GM18868 (cell line): ENCODE data around the gene CYGB.

Experiments
- ATAC-seq: cut with Tn5 transposase; IDR thresholded peaks from one replicate; pipeline ENCODE4 v1.9.1; 2021; ENCODE audit warnings: mild to moderate bottlenecking, moderate library complexity; ENCODE audit not compliant: unreplicated experiment

The CYGB gene

DNA sequence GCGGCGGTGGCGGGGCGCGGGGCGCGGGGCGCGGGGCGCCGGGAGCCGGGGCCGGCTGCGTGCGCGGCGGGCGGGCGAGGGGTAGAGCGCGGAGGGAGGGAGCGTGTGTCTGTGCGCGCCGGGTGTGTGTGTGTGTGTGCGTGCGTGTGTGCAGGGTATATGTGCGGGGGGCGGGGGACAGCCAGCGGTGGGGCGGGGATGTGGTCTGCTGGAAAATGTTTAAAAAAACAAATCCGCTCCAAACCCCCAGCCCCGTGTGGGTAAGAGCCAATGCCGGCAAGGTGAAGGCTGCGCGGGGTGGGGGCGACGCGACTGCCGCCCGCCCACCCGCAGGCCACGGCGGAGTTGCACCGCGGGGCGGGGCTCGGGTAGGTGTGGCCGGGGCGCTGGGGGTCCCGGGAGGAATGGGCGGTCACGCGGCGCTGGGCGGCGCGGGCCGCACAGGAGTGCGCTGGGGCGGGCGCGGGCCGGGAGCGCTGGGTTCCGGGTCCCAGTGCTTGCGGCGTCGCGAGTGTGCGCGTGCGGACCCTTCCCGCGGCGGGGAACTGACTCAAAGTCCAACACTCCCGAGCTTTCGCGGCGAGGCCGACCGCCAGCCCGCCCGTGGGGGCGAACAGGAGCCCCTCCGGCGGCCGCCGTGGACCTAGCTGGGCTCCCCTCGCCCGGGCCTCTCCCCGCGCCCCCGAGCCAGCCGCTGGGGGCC lies at the start of gene CYGB:
Gene CYGB (minus strand): TSS at position 132 of the 703 bp plus-strand sequence. CDS start 167 bp downstream, outside the sequence.
- ATAC-seq, result no peak

DNA sequence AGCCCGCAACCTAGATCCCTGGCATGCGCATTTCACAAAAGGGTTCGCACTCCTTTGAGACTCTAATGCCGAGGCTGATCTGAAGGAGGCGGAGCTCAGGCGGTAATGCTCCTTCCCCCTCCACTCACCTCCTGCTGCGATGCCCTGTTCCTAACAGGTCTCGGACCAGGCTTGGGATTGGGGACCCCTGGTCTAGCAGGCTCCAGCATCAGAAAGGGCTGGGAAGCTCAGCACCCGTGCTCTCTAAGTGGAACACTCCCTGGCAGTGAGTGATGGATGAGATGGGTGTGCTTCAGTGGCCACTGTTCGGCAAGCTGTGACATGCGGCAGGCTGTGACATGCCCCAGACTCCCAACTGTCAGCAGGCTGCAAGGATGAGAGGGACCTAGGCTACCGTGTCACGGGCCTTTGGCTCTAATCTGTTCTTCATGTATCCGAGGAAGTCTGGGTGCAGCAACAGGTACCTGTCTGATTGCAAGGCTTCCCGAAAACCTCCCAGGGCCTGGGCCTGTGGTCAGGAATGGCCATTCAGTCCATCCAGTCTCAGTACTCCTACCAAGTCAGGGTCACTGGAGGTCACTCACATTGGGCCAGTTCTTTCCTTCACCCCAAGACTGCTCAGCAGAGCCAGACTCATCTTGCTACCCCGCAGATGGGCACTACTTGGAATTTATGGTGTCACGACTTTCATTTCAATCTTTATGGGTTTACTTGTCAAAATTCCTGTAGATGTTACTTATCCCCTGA lies 49.4 kb upstream of the CYGB start:
- ATAC-seq, result no peak

DNA sequence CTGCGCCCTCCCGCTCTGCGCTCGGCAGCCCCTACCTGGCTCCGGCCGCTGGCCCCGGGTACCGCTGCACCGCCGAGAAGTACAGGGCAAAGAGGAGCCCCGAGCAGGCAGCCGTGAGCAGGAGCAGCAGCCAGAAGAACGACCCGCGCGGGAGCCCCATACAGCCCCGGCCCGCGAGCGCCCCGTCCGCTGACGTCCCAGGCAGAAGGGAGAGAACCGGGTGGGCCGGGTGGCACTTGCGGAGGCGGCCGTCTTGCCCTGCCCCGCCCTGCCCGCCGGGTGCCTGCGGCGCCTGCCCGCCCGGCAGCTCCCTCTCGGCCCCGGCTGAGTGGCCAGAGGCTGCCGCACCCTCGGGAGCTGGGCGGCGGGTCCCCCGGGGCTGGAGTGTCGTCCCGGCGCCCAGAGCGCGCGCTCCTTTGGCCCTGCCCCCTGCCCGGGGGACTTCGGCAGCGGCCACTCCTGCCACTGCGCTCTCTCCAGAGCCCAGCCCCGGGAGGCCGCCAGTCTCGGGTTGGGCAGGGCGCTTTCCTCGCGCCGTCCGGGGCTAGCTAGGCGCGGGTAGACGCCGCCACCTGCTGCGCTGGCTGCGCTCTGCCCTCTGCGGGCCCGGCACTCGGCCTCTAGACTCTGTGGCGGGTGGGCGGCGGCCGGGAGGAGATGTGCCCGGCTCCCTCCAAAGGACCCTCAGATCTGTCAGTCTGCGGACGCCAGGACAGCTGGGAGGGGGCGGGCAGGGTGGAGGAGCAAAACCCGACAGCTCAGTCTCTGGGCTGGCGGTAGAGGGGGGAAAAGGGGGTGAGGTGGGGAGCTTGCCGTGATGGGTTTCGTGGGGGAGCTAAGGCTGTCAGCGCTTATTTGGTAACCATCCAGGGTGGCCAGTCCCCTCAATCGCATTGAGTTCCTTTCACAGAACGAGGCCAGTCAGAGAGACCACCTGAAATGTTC lies 48.4 kb upstream of the CYGB start, which contains the start of gene ST6GALNAC2:
Gene ST6GALNAC2 (minus strand): TSS at position 212 of the 945 bp plus-strand sequence. CDS start 52 bp downstream, at position 160.
- no peak for ATAC-seq

DNA sequence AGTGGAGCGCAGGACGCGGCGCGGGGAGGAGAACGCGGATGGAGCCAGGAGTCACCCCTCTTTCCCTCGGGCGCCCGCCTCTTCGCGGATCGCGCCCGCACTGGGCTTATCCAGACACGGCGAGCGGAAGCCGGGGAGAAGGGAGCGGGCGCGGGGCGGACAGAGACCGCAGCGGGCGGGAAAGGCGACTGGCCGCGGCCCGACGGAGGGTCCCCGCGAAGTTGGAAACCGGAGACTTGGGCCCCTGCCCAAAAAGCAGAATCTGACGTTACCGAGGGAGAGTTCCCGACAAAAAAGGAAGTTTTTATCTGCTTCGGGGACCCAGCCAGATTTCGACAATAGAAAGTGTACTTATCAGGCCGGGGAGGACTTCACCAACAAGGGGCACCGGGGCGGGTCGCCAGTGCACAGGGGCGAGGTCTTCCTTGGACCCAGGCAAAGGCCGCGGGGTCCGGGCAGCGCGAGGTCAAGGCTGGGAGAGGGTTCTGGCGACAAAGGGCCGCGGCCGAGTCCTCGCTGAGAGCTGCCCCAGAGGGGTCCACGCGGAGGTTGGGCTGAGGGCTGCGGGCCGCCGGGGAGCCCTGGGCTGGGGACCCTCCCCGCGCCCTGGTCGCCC lies 47.6 kb upstream of the CYGB start:
- ATAC-seq, result no peak

DNA sequence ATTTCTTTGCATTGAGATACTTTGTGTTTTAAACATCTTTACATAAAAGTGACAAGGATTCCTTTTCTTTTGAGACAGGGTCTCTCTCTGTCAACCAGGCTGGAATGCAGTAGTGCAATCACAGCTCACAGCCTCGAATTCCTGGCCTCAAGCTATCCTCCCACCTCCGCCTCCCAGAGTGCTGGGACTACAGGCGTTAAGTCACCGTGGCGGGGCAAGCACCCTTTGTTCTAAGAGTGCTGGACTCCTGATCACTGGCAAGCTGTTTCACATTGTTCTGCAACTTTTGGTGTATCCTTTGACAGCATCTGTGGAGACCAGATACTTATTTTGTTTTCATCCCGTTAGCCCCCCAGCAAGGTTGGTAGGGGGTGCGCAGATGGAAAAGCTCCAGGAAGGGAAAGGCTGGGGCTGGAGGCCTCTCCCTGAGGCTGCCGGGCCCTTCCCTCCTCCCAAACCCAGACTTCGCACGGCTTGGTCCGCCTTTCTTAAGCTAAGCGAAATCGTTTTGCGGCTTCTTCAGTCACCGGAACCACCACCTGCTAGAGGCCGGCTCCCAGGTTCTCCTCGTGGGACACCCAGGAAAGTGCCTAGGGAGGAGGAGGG lies 47.0 kb upstream of the CYGB start:
- no peak for ATAC-seq

DNA sequence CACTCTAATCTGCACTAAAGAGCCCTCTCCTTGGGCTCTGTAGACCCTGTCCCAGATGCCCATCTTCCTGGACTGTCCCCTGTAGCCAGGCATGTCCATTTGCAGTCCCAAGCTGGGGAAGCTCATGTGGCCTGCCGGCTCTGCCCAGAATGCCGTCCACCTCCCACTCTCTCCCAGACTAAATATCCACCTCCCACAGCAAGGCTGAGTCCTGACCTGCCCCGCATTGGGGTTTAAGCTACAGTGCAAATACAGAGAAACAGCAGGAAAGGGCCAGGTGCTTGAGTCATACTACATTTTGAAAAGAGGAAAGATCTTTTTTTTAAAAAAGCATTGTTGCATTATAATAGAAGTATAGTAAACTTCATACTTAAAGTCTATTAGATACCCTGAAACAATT lies 45.2 kb upstream of the CYGB start:
- ATAC-seq, result no peak

DNA sequence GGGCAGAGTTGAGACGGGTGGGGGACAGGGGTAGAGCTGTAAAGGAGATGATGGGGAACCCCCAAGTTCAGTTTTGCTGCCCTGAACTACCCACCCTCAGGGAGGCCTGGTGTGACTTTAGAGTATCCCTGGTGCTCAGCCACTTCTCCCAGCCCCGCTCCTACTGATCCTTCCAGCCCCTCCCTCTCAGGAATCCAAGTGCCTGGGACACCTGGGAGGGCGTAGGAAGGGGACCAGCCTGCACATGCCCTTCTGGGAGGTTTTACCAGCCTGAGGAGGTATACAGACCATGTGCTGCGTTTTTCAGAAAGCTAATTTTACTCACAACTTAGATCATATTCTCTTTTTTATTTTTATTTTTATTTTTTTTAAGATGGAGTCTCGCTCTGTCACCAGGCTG lies 44.0 kb upstream of the CYGB start:
- no peak for ATAC-seq

DNA sequence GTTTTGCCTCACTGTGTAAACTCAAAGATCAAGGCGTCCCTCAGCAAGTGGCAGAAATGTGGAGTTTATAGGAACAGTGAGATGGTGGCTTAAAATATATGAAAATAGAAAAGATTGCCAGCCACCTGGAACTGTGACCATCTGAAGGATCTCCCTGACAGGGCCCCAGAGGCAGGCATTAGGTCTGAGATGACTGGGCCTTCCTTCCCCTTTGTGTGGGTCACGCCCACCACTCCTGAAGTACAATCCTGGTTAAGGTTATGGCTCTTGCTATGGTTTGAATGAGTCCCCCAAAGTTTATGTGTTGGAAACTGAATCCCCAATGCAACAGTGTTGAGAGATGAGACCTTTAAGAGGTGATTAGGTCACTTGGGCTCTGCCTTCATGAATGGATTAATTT lies 41.8 kb upstream of the CYGB start:
- ATAC-seq, result no peak

DNA sequence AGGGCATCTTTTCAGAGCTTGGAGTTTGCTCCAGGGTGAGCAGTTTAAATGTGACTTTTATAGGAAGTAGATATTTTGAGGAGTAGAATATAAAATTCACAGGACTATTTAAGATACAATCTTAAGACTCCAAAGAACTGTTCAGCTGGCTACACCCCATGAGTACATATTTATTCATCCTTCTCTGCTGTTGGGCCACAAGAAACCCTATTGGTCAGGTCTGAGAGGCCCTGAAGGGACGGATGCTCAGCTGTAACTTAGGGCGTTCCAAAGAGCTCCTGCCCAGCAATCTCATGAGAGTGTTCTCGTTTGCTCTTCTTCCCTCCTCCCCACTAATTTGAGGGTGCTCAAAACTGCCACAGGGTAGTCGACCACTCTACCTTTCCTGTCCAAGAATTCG lies 40.9 kb upstream of the CYGB start:
- no peak for ATAC-seq

DNA sequence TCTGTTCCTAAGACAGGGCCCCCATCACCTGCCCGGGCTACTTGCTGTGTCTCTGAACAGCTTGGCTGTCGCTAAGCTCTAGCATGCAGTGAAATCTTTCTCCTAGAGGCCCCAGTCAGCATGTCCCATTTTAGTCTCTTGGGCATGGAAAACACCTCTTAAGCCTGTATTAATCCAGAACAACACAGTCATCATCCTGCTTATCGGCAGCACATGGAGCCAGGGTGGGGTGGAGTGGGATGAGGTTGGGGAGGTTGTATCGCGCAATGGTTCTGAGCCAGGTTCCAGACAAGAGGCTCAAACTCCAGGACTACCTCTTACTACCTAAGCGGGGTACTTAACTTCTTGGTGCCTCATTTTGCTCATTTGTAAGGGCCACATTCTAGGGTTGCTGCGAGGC lies 40.4 kb upstream of the CYGB start:
- ATAC-seq, result no peak

DNA sequence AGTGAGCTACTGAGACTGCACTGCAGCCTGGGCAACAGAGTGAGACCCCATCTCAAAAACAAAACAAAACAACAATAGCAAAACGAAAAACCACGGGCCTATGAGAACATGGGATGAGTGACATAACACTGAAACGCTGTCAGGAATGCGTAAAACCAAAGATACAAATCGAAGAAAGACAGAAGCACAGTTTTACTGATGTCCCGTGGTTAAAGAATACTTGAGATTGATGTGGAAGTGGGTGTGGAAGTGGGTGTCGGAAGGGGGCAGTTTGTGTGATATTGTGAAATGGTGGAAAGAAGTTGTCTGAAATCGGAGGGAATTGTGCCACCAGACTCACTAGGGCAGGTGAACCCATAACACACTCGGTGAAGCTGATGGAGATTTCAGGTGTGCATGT lies 38.7 kb upstream of the CYGB start:
- ATAC-seq, result no peak

DNA sequence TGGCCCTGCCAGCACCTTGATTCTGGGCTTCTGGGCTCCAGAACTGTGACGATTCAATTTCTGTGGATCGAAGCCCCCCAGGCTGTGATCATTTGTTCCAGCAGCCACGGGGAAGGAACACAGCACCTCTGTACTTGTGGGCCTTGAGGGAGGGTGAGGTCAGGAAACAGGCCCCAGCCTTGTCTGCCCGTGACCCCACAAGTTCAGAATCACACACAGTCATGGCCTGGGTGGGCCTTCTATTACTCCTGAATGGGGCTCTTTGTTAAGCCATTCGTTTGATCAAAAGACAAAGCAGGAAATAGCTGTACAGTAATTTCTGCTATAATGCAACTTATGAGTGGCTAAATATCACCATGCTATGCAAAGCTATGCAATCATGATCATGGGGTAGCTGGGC lies 38.1 kb upstream of the CYGB start:
- no peak for ATAC-seq

DNA sequence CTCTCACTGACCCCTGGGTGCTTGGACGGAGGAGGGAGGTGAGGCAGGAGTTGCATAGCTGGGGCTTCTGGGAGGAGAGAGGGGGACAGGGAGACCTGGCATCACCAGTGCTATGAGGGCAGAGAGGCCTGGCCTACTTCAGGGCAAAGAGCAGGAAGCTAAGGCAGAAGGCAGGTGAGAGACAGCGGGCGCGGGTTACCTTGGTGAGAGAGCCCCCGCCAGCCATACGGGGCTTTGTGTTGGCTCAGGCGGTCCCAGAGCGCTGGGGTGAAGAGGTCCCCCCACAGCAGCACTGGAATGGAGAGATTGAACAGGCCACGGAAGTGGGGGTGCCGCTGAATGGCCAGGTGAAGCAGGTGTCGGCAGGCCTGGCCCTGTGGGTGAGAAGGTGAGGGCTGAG lies 36.7 kb upstream of the CYGB start:
- ATAC-seq, result no peak

DNA sequence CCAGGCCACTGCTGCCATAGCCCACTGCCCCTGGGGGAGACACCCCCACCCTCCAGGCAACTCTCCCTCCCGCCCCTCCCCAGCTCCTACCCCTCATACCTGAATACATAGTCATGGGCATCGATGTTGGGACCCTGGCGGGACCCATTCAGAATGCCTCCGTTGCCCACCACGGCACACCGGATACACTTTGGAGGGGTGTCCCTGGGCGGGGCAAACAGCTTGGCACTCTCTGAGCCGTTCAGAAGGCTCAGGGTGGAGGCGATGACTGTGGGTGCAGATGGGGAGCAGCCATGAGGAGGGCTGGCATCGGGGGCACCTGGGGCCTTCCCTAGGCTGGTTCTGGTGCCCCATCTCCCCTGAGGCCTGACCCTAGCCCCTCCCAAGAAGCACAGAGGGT lies 35.6 kb upstream of the CYGB start:
- ATAC-seq, result no peak

DNA sequence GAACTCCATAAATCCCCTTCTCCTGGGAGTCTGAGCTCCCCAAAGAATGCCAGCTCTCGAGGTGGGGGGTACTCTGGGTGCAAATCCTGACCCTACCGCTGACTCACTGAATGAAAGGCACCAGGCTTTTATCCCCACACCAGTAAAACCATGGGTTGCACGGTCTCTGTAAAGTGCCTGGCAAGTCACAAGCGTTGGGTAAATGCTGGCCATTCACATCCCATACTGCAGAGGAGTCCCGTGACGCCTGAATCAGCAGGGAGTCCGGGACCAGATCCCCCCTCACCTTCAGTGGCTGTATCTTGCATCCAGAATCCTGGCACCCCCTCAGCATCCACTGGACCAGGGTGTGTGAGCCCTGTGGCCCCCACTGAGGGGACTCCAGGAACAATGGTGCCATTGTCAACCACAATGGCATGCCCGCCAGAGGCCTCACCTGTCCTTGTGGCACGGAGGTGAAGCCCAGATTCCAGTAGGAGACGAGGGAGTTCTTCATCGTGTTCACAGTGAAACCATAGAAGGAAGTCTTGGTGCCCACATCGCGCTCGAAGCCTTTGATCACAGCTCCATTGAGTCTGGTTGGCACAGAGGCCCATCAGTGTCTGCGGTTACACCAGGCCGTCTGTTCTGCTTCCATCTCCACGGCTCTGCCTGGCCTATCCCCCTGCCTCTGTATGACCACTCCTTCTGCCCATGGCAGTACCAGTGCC lies 34.8 kb upstream of the CYGB start:
- no peak for ATAC-seq

DNA sequence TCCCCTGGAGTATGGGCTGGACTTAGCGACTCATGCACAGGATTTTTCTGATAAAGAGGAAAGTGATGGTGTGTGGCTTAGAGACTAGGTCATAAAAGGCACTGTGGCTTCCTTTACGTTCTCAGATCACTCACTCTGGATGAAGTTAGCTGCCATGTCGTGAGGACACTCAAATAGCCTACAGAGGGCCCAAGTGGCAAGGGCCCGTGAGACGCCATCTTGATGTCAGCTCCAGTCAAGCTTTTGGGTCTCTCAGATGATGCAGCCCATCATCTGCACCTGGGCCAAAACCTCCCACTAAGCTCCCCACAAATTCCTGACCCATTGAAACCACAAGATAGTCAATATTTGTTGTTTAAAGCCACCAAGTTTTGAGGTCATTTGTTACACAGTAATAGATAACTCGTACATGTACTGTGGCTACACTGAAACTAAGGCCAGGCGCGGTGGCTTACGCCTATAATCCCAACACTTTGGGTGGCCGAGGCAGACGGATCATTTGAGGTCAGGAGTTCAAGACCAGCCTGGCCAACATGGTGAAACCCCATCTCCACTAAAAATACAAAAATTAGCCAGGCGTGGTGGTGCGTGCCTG lies 33.5 kb upstream of the CYGB start:
- no peak for ATAC-seq

DNA sequence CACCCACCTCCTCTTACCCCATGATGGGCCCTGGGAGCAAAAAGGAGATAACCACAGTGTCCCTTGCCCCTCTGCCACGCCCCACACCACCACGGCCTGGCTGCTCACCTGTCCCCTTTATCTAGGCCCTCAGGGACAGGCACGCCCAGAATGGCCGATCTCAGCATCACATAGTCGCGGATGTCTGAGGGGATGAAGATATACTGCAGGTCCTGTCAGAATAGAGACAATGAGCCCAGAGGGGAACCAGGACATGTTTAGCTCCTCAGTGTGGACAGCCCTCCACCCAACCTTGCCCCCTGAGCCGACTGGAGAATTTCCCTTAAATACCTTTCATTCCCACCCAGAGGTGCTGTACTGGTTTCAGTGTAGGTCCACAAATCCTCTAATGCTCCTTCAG lies 32.9 kb upstream of the CYGB start:
- ATAC-seq, result no peak

DNA sequence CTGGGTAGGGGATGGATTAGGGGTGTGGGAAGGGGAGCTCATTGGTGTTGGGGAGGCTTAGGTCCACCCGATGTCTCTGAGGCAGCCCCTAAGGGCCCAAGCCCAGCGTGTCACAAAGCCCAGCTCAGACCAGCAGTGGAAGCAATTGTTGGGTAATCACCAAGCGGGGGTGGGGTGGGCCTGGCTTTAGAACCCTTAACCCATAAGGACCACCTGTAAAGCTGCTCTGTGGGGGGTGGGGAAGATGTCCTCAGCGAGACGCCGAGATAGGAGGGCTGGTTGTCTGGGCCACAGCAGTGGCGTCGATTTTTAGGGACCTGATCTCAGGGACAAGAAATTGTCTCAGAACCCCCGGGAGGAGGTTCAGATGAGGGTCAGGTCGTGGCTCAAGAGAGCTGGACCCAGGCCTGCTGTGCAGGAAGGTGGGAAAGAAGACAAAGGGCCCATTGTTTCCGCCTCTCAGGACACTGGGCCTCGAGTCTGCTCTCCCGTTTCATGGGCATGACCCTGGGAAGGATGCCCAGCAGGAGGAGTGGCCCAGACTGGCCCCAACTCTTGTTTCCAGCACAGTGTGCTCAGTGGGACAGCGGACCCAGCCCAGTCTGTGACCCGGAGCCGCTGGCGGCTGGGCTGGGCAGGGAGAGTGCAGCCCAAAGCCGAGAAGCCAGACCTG lies 32.2 kb upstream of the CYGB start:
- ATAC-seq, result no peak

DNA sequence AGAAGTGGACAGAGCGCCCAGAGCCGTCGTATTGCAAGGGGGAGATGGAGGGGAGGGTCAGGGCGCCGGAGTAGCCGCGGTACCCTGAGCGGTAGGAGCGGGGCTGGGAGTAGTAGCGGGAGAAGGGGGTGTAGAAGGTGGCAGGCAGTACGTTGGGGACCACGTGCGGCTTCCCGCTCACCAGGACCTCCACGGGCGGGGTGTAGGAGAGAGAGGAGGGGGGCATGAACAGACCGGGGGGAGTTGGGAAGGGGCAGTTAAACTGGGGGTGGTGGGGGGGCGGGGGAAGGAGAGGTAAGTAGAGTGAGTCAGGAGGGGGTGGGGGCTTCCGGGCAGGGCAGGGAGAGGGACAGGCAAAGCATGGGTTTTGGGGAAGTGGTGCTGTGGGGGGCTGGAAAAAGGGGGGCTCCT lies 31.3 kb upstream of the CYGB start:
- ATAC-seq, result no peak
